A549 (cell line): Measurements from ENCODE around the gene ARHGAP32.
"Not testable (repeated sequence)": the region's sequence is repeated elsewhere in the genome, so short reads cannot be mapped to it uniquely, and the experiment has no call there.

Source experiments
- ATOH8 ChIP-seq: fragments of 250-450 bp; sonication (Bioruptor Pico); IDR thresholded peaks from 2 replicates; pipeline ENCODE4 v1.5.0; 2020; ENCODE audit warnings: low read depth, mild to moderate bottlenecking, moderate library complexity
- CTCF ChIP-seq: fragments of >200 bp; sonication (Bioruptor Twin); formaldehyde crosslinking; IDR thresholded peaks from 3 replicates; pipeline ENCODE4 v1.5.1; 2016
- EP300 ChIP-seq, 2 experiments: fragments of >200 bp; sonication (Bioruptor Twin); formaldehyde crosslinking; IDR thresholded peaks; 2 replicates in 1 of 2; 3 replicates in 1 of 2; pipeline ENCODE4 v1.6.1; 2016 to 2017
- JUNB ChIP-seq: fragments of >200 bp; sonication (Bioruptor Twin); formaldehyde crosslinking; IDR thresholded peaks from 2 replicates; pipeline ENCODE4 v1.6.1; 2016
- MAX ChIP-seq: IDR thresholded peaks from 2 replicates; pipeline ENCODE4 v1.6.1; 2012
- PBX3 ChIP-seq: IDR thresholded peaks from 2 replicates; pipeline ENCODE4 v1.6.1; 2012
- POLR2A ChIP-seq: IDR thresholded peaks from 2 replicates; pipeline ENCODE4 v1.6.1; 2012; ENCODE audit warnings: mild to moderate bottlenecking, low read length
- POLR2AphosphoS2 ChIP-seq: conservative IDR thresholded peaks from 2 replicates; pipeline ENCODE4 v1.6.1; 2012; ENCODE audit warnings: low read length, improper control_type of control experiment, inconsistent platforms
- REST ChIP-seq: fragments of 200-600 bp; sonication (generic); IDR thresholded peaks from 2 replicates; pipeline ENCODE4 v1.6.1; 2016; ENCODE audit warnings: antibody characterized with exemption, mild to moderate bottlenecking, moderate library complexity
- RFX5 ChIP-seq: fragments of 450-650 bp; IDR thresholded peaks from 2 replicates; pipeline ENCODE4 v1.7.1; 2014; ENCODE audit warnings: antibody characterized with exemption, mild to moderate bottlenecking, moderate library complexity
- SMC3 ChIP-seq: fragments of >200 bp; sonication (Bioruptor Twin); formaldehyde crosslinking; IDR thresholded peaks from 3 replicates; pipeline ENCODE4 v1.6.1; 2018; ENCODE audit warnings: inconsistent platforms
- ZC3H11A ChIP-seq: fragments of 450-650 bp; IDR thresholded peaks from 2 replicates; pipeline ENCODE4 v1.6.1; 2014; ENCODE audit warnings: antibody characterized with exemption, mild to moderate bottlenecking
- ZFP36 ChIP-seq: fragments of 450-650 bp; IDR thresholded peaks from 2 replicates; pipeline ENCODE4 v1.6.1; 2014; ENCODE audit warnings: borderline replicate concordance; ENCODE audit not compliant: partially characterized antibody
- ZSCAN20 ChIP-seq: fragments of 250-450 bp; sonication (Bioruptor Pico); IDR thresholded peaks from 2 replicates; pipeline ENCODE4 v1.8.0; 2022; ENCODE audit warnings: mild to moderate bottlenecking, moderate library complexity

- TF ChIP-seq CTCF; POLR2AphosphoS2; MAX; ZSCAN20 (CRISPR knock-in tag); SMC3; REST; EP300 (IDR thresholded peaks at IDR 0.05); POLR2A; PBX3; ZFP36; JUNB; RFX5; ATOH8; ZC3H11A: not testable (repeated sequence)
Observed at GRCh38 chr11:129128881-129129620, 63.1 kb downstream of the ARHGAP32 start.
